Subcutaneous adipose tissue (tissue), 4 donors: ENCODE results near the gene HOXD8. TPM values are rescaled to one million over a fixed set of nuclear protein-coding genes. Genes with fewer than 3 reads are reported as not detected.

Experiments used
- CTCF ChIP-seq: fragments of 450-650 bp; IDR thresholded peaks from one replicate; pipeline ENCODE4 v1.5.1; 2016; ENCODE audit warnings: low read depth, mild to moderate bottlenecking, control low read depth, antibody characterized with exemption, moderate library complexity
- total RNA-seq, 4 donors: library from RNA; depleted of rRNA; stranded (reverse); fragments of >200 nt; gene quantifications; one replicate each; pipeline ENCODE4 v1.1.0, GENCODE V29; 2016

HOXD8 gene
- total RNA-seq, 4 donors from 2014 or later: 8.0 to 24.5 (median 14.4) TPM

- TF ChIP-seq CTCF: no peak
These were observed 6.7 kb upstream of the HOXD8 start, which contains the start of gene HOXD9 for GRCh38 chr2:176122683-176123410. HOXD9 (plus strand) TSS chr2:176122719; CDS start chr2:176122769, 50 bp downstream.

- TF ChIP-seq CTCF: no peak
These were observed 5.9 kb upstream of the HOXD8 start for GRCh38 chr2:176123411-176124109.

GRCh38 chr2:176124110-176124946 is 5.2 kb upstream of the HOXD8 start:
- TF ChIP-seq CTCF: no peak

- no peak for TF ChIP-seq CTCF
These were observed 4.3 kb upstream of the HOXD8 start for GRCh38 chr2:176124947-176125771.

GRCh38 chr2:176125772-176126054 is 3.8 kb upstream of the HOXD8 start:
- TF ChIP-seq CTCF: no peak

GRCh38 chr2:176126929-176127773 is 2.4 kb upstream of the HOXD8 start:
- no peak for TF ChIP-seq CTCF
